Trophoblast cell (in vitro differentiated cells and primary cell): Measurements from ENCODE around the gene EP400.
A peak's percentile ranks its signal among the peaks of the same experiment; 100 is the strongest.

Experiments used
- DNase-seq, 2 donors: peaks; one replicate each; pipeline ENCODE4 v3.0.0-alpha.2; 2016
- H2AFZ ChIP-seq: 2 replicates; pipeline ENCODE4 v1.6.1; 2013; ENCODE audit warnings: low read length, moderate library complexity, mild to moderate bottlenecking; ENCODE audit not compliant: insufficient read depth, poor library complexity
- H2AK5ac ChIP-seq: 2 replicates; pipeline ENCODE4 v1.6.1; 2013; ENCODE audit warnings: mild to moderate bottlenecking, low read length
- H2BK120ac ChIP-seq: 2 replicates; pipeline ENCODE4 v1.6.1; 2013; ENCODE audit warnings: low read length, mild to moderate bottlenecking, moderate library complexity; ENCODE audit not compliant: insufficient read depth, poor library complexity
- H2BK12ac ChIP-seq: 2 replicates; pipeline ENCODE4 v1.6.1; 2013; ENCODE audit warnings: mild to moderate bottlenecking, low read length, moderate library complexity
- H2BK5ac ChIP-seq: 2 replicates; pipeline ENCODE4 v1.6.1; 2013; ENCODE audit warnings: low read length, low read depth, moderate library complexity, mild to moderate bottlenecking; ENCODE audit not compliant: poor library complexity
- H3K14ac ChIP-seq: 2 replicates; pipeline ENCODE4 v1.6.1; 2013; ENCODE audit warnings: mild to moderate bottlenecking, low read length
- H3K18ac ChIP-seq: 2 replicates; pipeline ENCODE4 v1.6.1; 2013; ENCODE audit warnings: mild to moderate bottlenecking, low read length
- H3K23ac ChIP-seq: 2 replicates; pipeline ENCODE4 v1.6.1; 2013; ENCODE audit warnings: low read length
- H3K27ac ChIP-seq: 2 replicates; pipeline ENCODE4 v1.5.1; 2013; ENCODE audit warnings: low read depth, mild to moderate bottlenecking, inconsistent platforms, low read length, moderate library complexity
- H3K27me3 ChIP-seq: 2 replicates; pipeline ENCODE4 v1.6.1; 2013; ENCODE audit warnings: inconsistent platforms, mild to moderate bottlenecking, low read length, moderate library complexity; ENCODE audit not compliant: insufficient read depth
- H3K36me3 ChIP-seq, 2 experiments: 1 replicate in 1 of 2; 2 replicates in 1 of 2; pipeline ENCODE4 v1.6.1; 2013; ENCODE audit warnings: low read length in 2 of 2, mild to moderate bottlenecking in 2 of 2, moderate library complexity in 1 of 2; ENCODE audit not compliant: insufficient read depth in 2 of 2, control insufficient read depth in 1 of 2
- H3K4ac ChIP-seq: 2 replicates; pipeline ENCODE4 v1.6.1; 2013; ENCODE audit warnings: low read depth, mild to moderate bottlenecking, low read length, moderate library complexity
- H3K4me1 ChIP-seq, 2 experiments: 1 replicate in 1 of 2; 2 replicates in 1 of 2; pipeline ENCODE4 v1.6.1; 2013; ENCODE audit warnings: low read length in 2 of 2, mild to moderate bottlenecking in 2 of 2, moderate library complexity in 1 of 2; ENCODE audit not compliant: insufficient read depth in 2 of 2, control insufficient read depth in 1 of 2
- H3K4me2 ChIP-seq: 2 replicates; pipeline ENCODE4 v1.6.1; 2013; ENCODE audit warnings: inconsistent platforms, mild to moderate bottlenecking, low read length, moderate library complexity
- H3K4me3 ChIP-seq: 2 replicates; pipeline ENCODE4 v1.5.1; 2013; ENCODE audit warnings: mild to moderate bottlenecking, low read depth, low read length, inconsistent platforms
- H3K79me1 ChIP-seq: one replicate; pipeline ENCODE4 v1.6.1; 2013; ENCODE audit warnings: low read length
- H3K79me2 ChIP-seq: 2 replicates; pipeline ENCODE4 v1.6.1; 2013; ENCODE audit warnings: low read length, mild to moderate bottlenecking; ENCODE audit not compliant: control insufficient read depth, insufficient read depth, poor library complexity
- H3K9ac ChIP-seq: 2 replicates; pipeline ENCODE4 v1.6.1; 2013; ENCODE audit warnings: mild to moderate bottlenecking, low read length
- H3K9me3 ChIP-seq: 2 replicates; pipeline ENCODE4 v1.6.1; 2013; ENCODE audit warnings: low read depth, mild to moderate bottlenecking, control low read depth, inconsistent platforms, low read length; ENCODE audit not compliant: insufficient read depth
- H4K12ac ChIP-seq: 2 replicates; pipeline ENCODE4 v1.6.1; 2013; ENCODE audit warnings: low read depth, mild to moderate bottlenecking, low read length, moderate library complexity
- H4K8ac ChIP-seq: 2 replicates; pipeline ENCODE4 v1.6.1; 2013; ENCODE audit warnings: low read depth, mild to moderate bottlenecking, low read length, moderate library complexity
- H4K91ac ChIP-seq: one replicate; pipeline ENCODE4 v1.6.1; 2013; ENCODE audit warnings: low read depth, mild to moderate bottlenecking, low read length, moderate library complexity
- WGBS: extraction: QIAGEN DNeasy Blood & Tissue Kit; methylation state at CpG from one replicate; pipeline ENCODE4 v1.1.7; 2013; ENCODE audit warnings: missing lambda C conversion rate; ENCODE audit not compliant: insufficient read length, insufficient coverage; ENCODE audit errors: extremely low coverage; 5-methylcytosine and 5-hydroxymethylcytosine counted together

The EP400 gene

DNA sequence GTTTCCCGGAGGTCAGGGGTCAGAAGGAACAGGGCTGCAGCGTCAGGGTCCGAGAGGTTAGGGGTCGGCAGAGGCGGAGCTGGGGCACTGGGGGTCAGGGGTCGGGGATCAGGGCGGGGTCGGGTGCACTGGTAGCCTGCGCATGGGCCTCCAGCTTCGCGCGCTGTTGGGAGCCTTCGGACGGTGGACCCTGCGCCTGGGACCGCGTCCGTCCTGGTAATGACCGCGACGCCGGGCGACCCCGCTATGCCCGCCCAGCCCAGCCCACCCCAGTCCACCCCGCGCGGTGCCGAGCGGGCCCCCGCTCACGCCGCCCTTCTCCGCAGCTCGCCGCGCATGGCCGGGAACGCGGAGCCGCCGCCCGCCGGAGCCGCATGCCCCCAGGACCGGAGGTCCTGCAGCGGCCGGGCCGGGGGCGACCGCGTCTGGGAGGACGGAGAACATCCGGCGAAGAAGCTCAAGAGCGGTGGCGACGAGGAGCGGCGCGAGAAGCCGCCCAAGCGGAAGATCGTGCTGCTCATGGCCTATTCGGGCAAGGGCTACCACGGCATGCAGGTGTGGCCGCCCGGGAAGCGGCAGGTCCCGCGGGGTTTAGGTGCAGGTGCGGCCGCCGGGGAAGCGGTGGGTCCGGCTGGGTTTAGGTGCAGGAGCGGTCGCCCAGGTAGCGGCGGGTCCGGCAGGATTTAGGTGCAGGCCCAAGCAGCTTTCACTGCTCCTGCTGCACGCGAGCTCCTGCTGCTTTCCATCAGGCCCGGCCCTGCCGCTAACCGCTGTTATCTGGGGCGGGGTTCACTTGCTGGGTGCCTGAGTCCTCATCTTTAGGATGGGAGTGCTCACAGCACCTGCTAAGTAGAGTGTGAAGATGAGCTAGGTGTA is 19.9 kb upstream of the EP400 start:
- H3K9ac ChIP-seq = peak overlapping the region; percentile 88
- H3K23ac ChIP-seq = no peak overlapping the region
- H2AFZ ChIP-seq = peak overlapping the region; percentile 96
- no peak overlapping the region for H2BK12ac ChIP-seq
- H3K36me3 ChIP-seq = peaks cover 30 to 32% of the 10 kb centered on the region in 2 experiments
- H4K91ac ChIP-seq = peak overlapping the region; percentile 86
- peak overlapping the region; percentile 84 for H3K18ac ChIP-seq
- peak overlapping the region; percentile 45 for H2BK5ac ChIP-seq
- peak overlapping the region; percentile 84 for H4K12ac ChIP-seq
- H3K79me1 ChIP-seq = peaks cover 9% of the 10 kb centered on the region
- H2BK120ac ChIP-seq = peak overlapping the region; percentile 20
- H2AK5ac ChIP-seq = no peak overlapping the region
- H3K4me2 ChIP-seq = peak overlapping the region; percentile 92
- H3K4me3 ChIP-seq = peak overlapping the region; percentile 95
- WGBS = no CpG with 5 or more reads among the region's 87 CpGs
- peaks cover 11% of the 10 kb centered on the region for H3K79me2 ChIP-seq
- peaks cover 2 to 6% of the 10 kb centered on the region in 2 experiments for H3K4me1 ChIP-seq
- H3K4ac ChIP-seq = peak overlapping the region; percentile 30
- H3K27ac ChIP-seq = peak overlapping the region; percentile 22
- no peaks in the 10 kb centered on the region for H3K27me3 ChIP-seq
- peak overlapping the region; percentile 80 for H3K14ac ChIP-seq
- DNase-seq = peak in 1 of 2 donors; percentile 25
- peak overlapping the region; percentile 85 for H4K8ac ChIP-seq
- peaks cover 2% of the 10 kb centered on the region for H3K9me3 ChIP-seq

GRCh38 chr12:131930510-131930909 is 19.2 kb upstream of the EP400 start:
- no CpG with 5 or more reads among the region's 9 CpGs for WGBS
- peak overlapping the region; percentile 95 for H3K4me3 ChIP-seq
- peak overlapping the region; percentile 92 for H3K4me2 ChIP-seq
- H3K27ac ChIP-seq = no peak overlapping the region
- H3K79me2 ChIP-seq = peaks cover 11% of the 10 kb centered on the region
- no peak overlapping the region for H3K9ac ChIP-seq
- no peak overlapping the region for H2AK5ac ChIP-seq
- H3K14ac ChIP-seq = no peak overlapping the region
- peaks cover 2% of the 10 kb centered on the region for H3K9me3 ChIP-seq
- no peak overlapping the region for H4K91ac ChIP-seq
- peaks cover 2 to 6% of the 10 kb centered on the region in 2 experiments for H3K4me1 ChIP-seq
- H3K23ac ChIP-seq = no peak overlapping the region
- H4K8ac ChIP-seq = no peak overlapping the region
- no peak overlapping the region for H2BK12ac ChIP-seq
- no peak for DNase-seq
- H3K27me3 ChIP-seq = no peaks in the 10 kb centered on the region
- H2BK5ac ChIP-seq = no peak overlapping the region
- H3K36me3 ChIP-seq = peaks cover 30 to 32% of the 10 kb centered on the region in 2 experiments
- no peak overlapping the region for H4K12ac ChIP-seq
- peaks cover 9% of the 10 kb centered on the region for H3K79me1 ChIP-seq
- no peak overlapping the region for H2AFZ ChIP-seq
- H2BK120ac ChIP-seq = no peak overlapping the region
- H3K4ac ChIP-seq = peak overlapping the region; percentile 30
- H3K18ac ChIP-seq = no peak overlapping the region

DNA sequence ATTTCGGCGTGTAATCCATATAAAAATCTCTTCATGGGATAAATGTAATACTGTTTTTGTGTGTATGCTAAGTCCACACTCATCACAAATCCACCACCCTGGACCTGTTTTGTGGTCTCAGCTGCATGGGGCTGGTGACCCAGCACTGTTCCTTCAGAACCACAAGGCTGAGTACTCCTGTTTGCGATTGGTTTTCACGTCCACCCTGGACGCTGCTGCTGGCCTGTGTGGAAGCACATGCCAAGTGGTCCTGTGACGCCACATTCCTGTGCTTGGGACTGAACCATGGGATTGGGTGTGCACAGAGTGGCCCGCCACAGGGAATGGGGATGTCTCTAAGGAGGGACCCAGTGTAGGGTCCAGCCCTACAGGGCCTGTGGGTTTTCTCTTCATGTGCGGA is 16.4 kb upstream of the EP400 start:
- H3K27ac ChIP-seq = no peak overlapping the region
- H3K9me3 ChIP-seq = no peaks in the 10 kb centered on the region
- WGBS = no CpG with 5 or more reads among the region's 8 CpGs

DNA sequence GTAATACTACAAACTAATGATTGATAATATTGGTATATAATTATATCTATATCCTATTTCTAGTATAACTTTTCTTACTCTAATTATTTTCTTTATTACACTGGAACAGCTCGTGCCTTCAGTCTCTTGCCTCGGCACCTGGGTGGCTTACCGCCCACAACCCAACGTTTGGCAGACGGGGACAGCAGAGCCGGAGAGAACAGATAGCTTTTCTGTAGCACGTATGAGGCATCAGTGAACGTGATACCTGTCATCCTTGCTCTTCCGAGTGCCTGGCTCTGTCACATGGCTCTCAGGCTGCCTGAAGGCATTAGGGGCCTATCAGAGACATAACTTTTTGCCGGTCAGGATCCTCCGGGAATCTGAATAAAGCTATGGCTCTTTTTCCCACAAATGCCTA is 15.2 kb upstream of the EP400 start:
- peaks cover 39 to 46% of the 10 kb centered on the region in 2 experiments for H3K36me3 ChIP-seq
- H3K27ac ChIP-seq = no peak overlapping the region
- H2AFZ ChIP-seq = no peak overlapping the region
- H4K12ac ChIP-seq = no peak overlapping the region
- DNase-seq = no peak
- H3K23ac ChIP-seq = no peak overlapping the region
- H3K27me3 ChIP-seq = no peaks in the 10 kb centered on the region
- H3K9me3 ChIP-seq = no peaks in the 10 kb centered on the region
- H2BK120ac ChIP-seq = no peak overlapping the region
- H2AK5ac ChIP-seq = no peak overlapping the region
- H4K8ac ChIP-seq = no peak overlapping the region
- H4K91ac ChIP-seq = no peak overlapping the region
- WGBS = no CpG with 5 or more reads among the region's 11 CpGs
- H3K9ac ChIP-seq = no peak overlapping the region
- peaks cover 2 to 4% of the 10 kb centered on the region in 2 experiments for H3K4me1 ChIP-seq
- H3K4ac ChIP-seq = no peak overlapping the region
- no peak overlapping the region for H3K4me3 ChIP-seq
- H2BK5ac ChIP-seq = no peak overlapping the region
- H3K4me2 ChIP-seq = no peak overlapping the region
- H3K14ac ChIP-seq = no peak overlapping the region
- H3K79me2 ChIP-seq = peaks cover 5% of the 10 kb centered on the region
- H3K79me1 ChIP-seq = no peaks in the 10 kb centered on the region
- H2BK12ac ChIP-seq = no peak overlapping the region
- no peak overlapping the region for H3K18ac ChIP-seq

More for the DNA sequence above, 16.4 kb upstream of the EP400 start:
- peaks cover 33 to 40% of the 10 kb centered on the region in 2 experiments for H3K36me3 ChIP-seq
- peaks cover 2 to 4% of the 10 kb centered on the region in 2 experiments for H3K4me1 ChIP-seq
- H2AFZ ChIP-seq = no peak overlapping the region
- no peak overlapping the region for H3K18ac ChIP-seq
- H3K79me1 ChIP-seq = peaks cover 9% of the 10 kb centered on the region
- no peak overlapping the region for H4K12ac ChIP-seq
- H3K4me3 ChIP-seq = no peak overlapping the region
- H4K91ac ChIP-seq = no peak overlapping the region
- H2BK120ac ChIP-seq = no peak overlapping the region
- no peak overlapping the region for H3K4ac ChIP-seq
- H3K9ac ChIP-seq = no peak overlapping the region
- H3K23ac ChIP-seq = no peak overlapping the region
- no peak overlapping the region for H4K8ac ChIP-seq
- peaks cover 11% of the 10 kb centered on the region for H3K79me2 ChIP-seq
- no peaks in the 10 kb centered on the region for H3K27me3 ChIP-seq
- H2BK12ac ChIP-seq = no peak overlapping the region
- no peak overlapping the region for H3K4me2 ChIP-seq
- no peak overlapping the region for H2BK5ac ChIP-seq
- H3K14ac ChIP-seq = no peak overlapping the region
- H2AK5ac ChIP-seq = no peak overlapping the region
- DNase-seq = no peak
